HCT116 (cell line): Measurements from ENCODE around the gene LRBA. TPM values are rescaled to one million over a fixed set of nuclear protein-coding genes. Genes with fewer than 3 reads are reported as not detected.

ENCODE experiments used
- ATAC-seq: fragments of 200-7000 bp; cut with Tn5 transposase; 2 replicates; pipeline ENCODE4 v1.9.1; 2020; ENCODE audit warnings: mild to moderate bottlenecking, moderate library complexity
- BruUV-seq: library from RNA; stranded (reverse); fragments of 400-500 nt; replicated peaks from 2 replicates; lab custom pipeline; 2021; lab: Mats Ljungman, UMichigan
- CTCF ChIA-PET: fragments of 300-600 bp; sonication (Branson Sonifier 250); formaldehyde crosslinking; loops from one replicate; lab custom pipeline; 2021; ENCODE audit warnings: antibody characterized with exemption; lab: Charles Lee
- POLR2A ChIA-PET: fragments of 300-600, 350-600 bp; sonication (Branson Sonifier 250); formaldehyde crosslinking; loops from one replicate; lab custom pipeline; 2021; ENCODE audit warnings: antibody characterized with exemption; lab: Charles Lee
- RAD21 ChIA-PET, 2 experiments: fragments of 300-600 bp; sonication (Branson Sonifier 250); formaldehyde crosslinking; loops; one replicate each; lab custom pipeline; 2023; ENCODE audit warnings: low total read pairs in 2 of 2; ENCODE audit not compliant: uncharacterized antibody in 2 of 2, unreplicated experiment in 2 of 2, low non-redundant PET in 1 of 2; lab: Charles Lee
- DNase-seq: peaks from one replicate; pipeline ENCODE4 v3.0.0-alpha.2; 2010; ENCODE audit warnings: low read depth, low spot score
- H2AFZ ChIP-seq: fragments of 200-600 bp; shearing (Covaris generic), sonication (generic); 2 replicates; pipeline ENCODE4 v1.6.1; 2017; ENCODE audit warnings: low read depth, mixed run types, mixed read lengths, antibody characterized with exemption, low read length; ENCODE audit not compliant: poor library complexity, severe bottlenecking
- H3K27ac ChIP-seq: 2 replicates; pipeline ENCODE4 v1.5.1; 2012; ENCODE audit warnings: low read depth, low read length
- H3K27me3 ChIP-seq: fragments of 200-600 bp; sonication (generic); 2 replicates; pipeline ENCODE4 v1.6.1; 2016; ENCODE audit warnings: mixed run types, low read length, mixed read lengths; ENCODE audit not compliant: insufficient read depth
- H3K36me3 ChIP-seq, 2 experiments: fragments of 200-500 bp in 1 of 2; fragments of 200-600 bp in 1 of 2; sonication (Bioruptor generic) in 1 of 2; sonication (generic) in 1 of 2; 2 replicates each; pipeline versions ENCODE4 v1.5.1 to v1.6.1; 2014 to 2016; ENCODE audit warnings: low read length in 2 of 2, inconsistent platforms in 1 of 2, mixed read lengths in 1 of 2, mixed run types in 1 of 2; ENCODE audit not compliant: insufficient read depth in 2 of 2, control insufficient read depth in 1 of 2
- H3K4me1 ChIP-seq, 2 experiments: fragments of 200-600 bp in 1 of 2; sonication (generic) in 1 of 2; 2 replicates each; pipeline versions ENCODE4 v1.5.1 to v1.6.1; 2012 to 2017; ENCODE audit warnings: low read length in 2 of 2, inconsistent platforms in 1 of 2, mild to moderate bottlenecking in 1 of 2, mixed read lengths in 1 of 2, mixed run types in 1 of 2, moderate library complexity in 1 of 2; ENCODE audit not compliant: insufficient read depth in 2 of 2, control insufficient read depth in 1 of 2
- H3K4me2 ChIP-seq: fragments of 200-600 bp; sonication (generic); 2 replicates; pipeline ENCODE4 v1.6.1; 2017; ENCODE audit warnings: mixed run types, low read length, mixed read lengths
- H3K4me3 ChIP-seq, 2 experiments: fragments of 200-600 bp in 1 of 2; sonication (generic) in 1 of 2; replicated peaks in 1 of 2; 2 replicates each; pipeline ENCODE4 v1.5.1; 2011 to 2016; ENCODE audit warnings: low read length in 2 of 2, control low read depth in 1 of 2, low read depth in 1 of 2, mild to moderate bottlenecking in 1 of 2, mixed read lengths in 1 of 2, mixed run types in 1 of 2
- H3K79me2 ChIP-seq: fragments of 200-600 bp; sonication (generic); 2 replicates; pipeline ENCODE4 v1.6.1; 2017; ENCODE audit warnings: mild to moderate bottlenecking, mixed run types, low read length, moderate library complexity, mixed read lengths; ENCODE audit not compliant: insufficient read depth
- H3K9ac ChIP-seq: fragments of 200-600 bp; sonication (generic); 2 replicates; pipeline ENCODE4 v1.6.1; 2016; ENCODE audit warnings: low read length, mixed read lengths
- H3K9me2 ChIP-seq: fragments of 200-600 bp; sonication (generic), shearing (Covaris generic); 2 replicates; pipeline ENCODE4 v1.6.1; 2017; ENCODE audit warnings: mixed run types, mild to moderate bottlenecking, moderate library complexity; ENCODE audit not compliant: insufficient read depth
- H3K9me3 ChIP-seq, 2 experiments: fragments of 200-500 bp in 1 of 2; fragments of 200-600 bp in 1 of 2; sonication (Bioruptor generic) in 1 of 2; sonication (generic) in 1 of 2; 2 replicates each; pipeline ENCODE4 v1.6.1; 2014 to 2017; ENCODE audit warnings: low read length in 2 of 2, mixed read lengths in 2 of 2, inconsistent platforms in 1 of 2, low read depth in 1 of 2, mild to moderate bottlenecking in 1 of 2, mixed run types in 1 of 2, moderate library complexity in 1 of 2; ENCODE audit not compliant: control insufficient read depth in 1 of 2, insufficient read depth in 1 of 2
- H4K20me1 ChIP-seq: fragments of 200-600 bp; sonication (generic), shearing (Covaris generic); 2 replicates; pipeline ENCODE4 v1.6.1; 2017; ENCODE audit warnings: mixed run types, mild to moderate bottlenecking, moderate library complexity; ENCODE audit not compliant: insufficient read depth
- ATF3 ChIP-seq: IDR thresholded peaks from 2 replicates; pipeline ENCODE4 v1.6.1; 2012
- CBX3 ChIP-seq: IDR thresholded peaks from 2 replicates; pipeline ENCODE4 v1.6.1; 2012; ENCODE audit warnings: low read depth
- CTCF ChIP-seq, 3 experiments: fragments of 200-600 bp in 1 of 3; sonication (generic) in 1 of 3; IDR thresholded peaks in 2 of 3; conservative IDR thresholded peaks in 1 of 3; 2 replicates each; pipeline ENCODE4 v1.5.1; 2012 to 2017; ENCODE audit warnings: low read depth in 2 of 3, low read length in 2 of 3, antibody characterized with exemption in 1 of 3, borderline replicate concordance in 1 of 3, control low read depth in 1 of 3, mild to moderate bottlenecking in 1 of 3, mixed read lengths in 1 of 3, mixed run types in 1 of 3, moderate library complexity in 1 of 3; ENCODE audit not compliant: insufficient read depth in 1 of 3
- EGR1 ChIP-seq: IDR thresholded peaks from 2 replicates; pipeline ENCODE4 v1.6.1; 2012; ENCODE audit warnings: low read depth
- ELF1 ChIP-seq: IDR thresholded peaks from 2 replicates; pipeline ENCODE4 v1.6.1; 2012; ENCODE audit warnings: low read depth, borderline replicate concordance
- EZH2 ChIP-seq: fragments of 200-600 bp; sonication (generic); IDR thresholded peaks from 2 replicates; pipeline ENCODE4 v1.6.1; 2017; ENCODE audit warnings: antibody characterized with exemption, mixed run types
- FOSL1 ChIP-seq: IDR thresholded peaks from 2 replicates; pipeline ENCODE4 v1.6.1; 2012; ENCODE audit warnings: low read depth
- JUND ChIP-seq: IDR thresholded peaks from 2 replicates; pipeline ENCODE4 v1.6.1; 2012
- MAX ChIP-seq: IDR thresholded peaks from 2 replicates; pipeline ENCODE4 v1.6.1; 2012
- POLR2A ChIP-seq: IDR thresholded peaks from 2 replicates; pipeline ENCODE4 v1.7.0; 2011; ENCODE audit warnings: borderline replicate concordance; ENCODE audit not compliant: insufficient read depth, insufficient read length; ENCODE audit errors: extremely low read depth
- POLR2AphosphoS5 ChIP-seq: IDR thresholded peaks from 2 replicates; pipeline ENCODE4 v1.6.1; 2011; ENCODE audit warnings: mild to moderate bottlenecking, low read depth, low read length, moderate library complexity
- RAD21 ChIP-seq: IDR thresholded peaks from 2 replicates; pipeline ENCODE4 v1.6.1; 2012; ENCODE audit warnings: low read depth, mild to moderate bottlenecking
- REST ChIP-seq: IDR thresholded peaks from 2 replicates; pipeline ENCODE4 v1.6.1; 2012; ENCODE audit warnings: low read depth
- SIN3A ChIP-seq: IDR thresholded peaks from 2 replicates; pipeline ENCODE4 v1.6.1; 2012; ENCODE audit warnings: low read depth
- SP1 ChIP-seq: IDR thresholded peaks from 2 replicates; pipeline ENCODE4 v1.6.1; 2012; ENCODE audit warnings: low read depth
- SRF ChIP-seq: IDR thresholded peaks from 2 replicates; pipeline ENCODE4 v1.6.1; 2012; ENCODE audit warnings: low read depth
- ZBTB33 ChIP-seq: IDR thresholded peaks from 2 replicates; pipeline ENCODE4 v1.6.1; 2011; ENCODE audit warnings: mild to moderate bottlenecking, low read length, moderate library complexity; ENCODE audit not compliant: insufficient replicate concordance; ENCODE audit errors: extremely low read depth
- ZNF274 ChIP-seq: fragments of 200-500 bp; sonication (Bioruptor generic); IDR thresholded peaks from 2 replicates; pipeline ENCODE4 v1.6.1; 2014; ENCODE audit warnings: mild to moderate bottlenecking, low read depth, low read length, inconsistent platforms
- intact Hi-C: fragments of 100-400 bp; cut with micrococcal nuclease; formaldehyde crosslinking; loops from 2 replicates; pipeline ENCODE4 v1.10.0; 2022
- total RNA-seq: library from RNA; stranded (reverse); gene quantifications from one replicate; pipeline ENCODE4 v1.2.1, GENCODE V29; 2021; ENCODE audit not compliant: unreplicated experiment

The LRBA gene
- total RNA-seq, 1 experiment from 2014 or later = 79.8 TPM

- no peak for TF ChIP-seq ZBTB33
These were observed 40.5 kb upstream of the LRBA start (continued) for GRCh38 chr4:151055539-151055938.

- Histone ChIP-seq H3K9ac (no peak overlapping the region), H3K4me3 (no peak overlapping the region), H2AFZ (no peak overlapping the region), H3K4me1 (no peaks in the 10 kb centered on the region), H3K9me2 (no peaks in the 10 kb centered on the region), H3K79me2 (no peaks in the 10 kb centered on the region), H3K9me3 (no peaks in the 10 kb centered on the region), H3K27ac (no peak overlapping the region), H3K4me2 (no peak overlapping the region), H3K36me3 (no peaks in the 10 kb centered on the region), H4K20me1 (no peaks in the 10 kb centered on the region), H3K27me3 (no peaks in the 10 kb centered on the region)
- ChIA-PET RAD21 (no interaction called here), CTCF (no interaction called here), POLR2A (no interaction called here)
- no TSS peak for BruUV-seq
- intact Hi-C loops = no loop called here
- ATAC-seq (no peak), DNase-seq (no peak)
- TF ChIP-seq POLR2A = no peak
- TF ChIP-seq ATF3 = no peak
- TF ChIP-seq SP1 = no peak
- no peak for TF ChIP-seq ELF1
- no peak for TF ChIP-seq ZNF274
- TF ChIP-seq SIN3A = no peak
- TF ChIP-seq FOSL1 = no peak
- no peak for TF ChIP-seq EGR1
- TF ChIP-seq SRF = no peak
- TF ChIP-seq CBX3 = no peak
- no peak for TF ChIP-seq REST
- TF ChIP-seq JUND = no peak
- no peak for TF ChIP-seq EZH2
- TF ChIP-seq MAX = no peak
- TF ChIP-seq POLR2AphosphoS5 = no peak
- TF ChIP-seq CTCF (IDR thresholded peaks at IDR 0.05 in 2 of 3, conservative IDR thresholded peaks at IDR 0.05 in 1 of 3; ENCODE audit: borderline replicate concordance in 1 of 3, insufficient read depth in 1 of 3, low read depth in 2 of 3, low read length in 2 of 3) = no peak
- no peak for TF ChIP-seq RAD21
These were observed 37.7 kb upstream of the LRBA start for GRCh38 chr4:151052785-151053184.
